HEK293T (cell line): Measurements from ENCODE around the gene PKLR.

Experiments
- ARNT ChIP-seq: fragments of 450-650 bp; IDR thresholded peaks from 2 replicates; pipeline ENCODE4 v1.6.1; 2017; ENCODE audit warnings: mild to moderate bottlenecking
- BHLHE40 ChIP-seq: fragments of 450-650 bp; IDR thresholded peaks from 2 replicates; pipeline ENCODE4 v1.6.1; 2016; ENCODE audit warnings: mild to moderate bottlenecking, moderate library complexity, borderline replicate concordance
- FOXA1 ChIP-seq: fragments of 450-650 bp; IDR thresholded peaks from 2 replicates; pipeline ENCODE4 v1.6.1; 2016; ENCODE audit warnings: mild to moderate bottlenecking
- FOXK2 ChIP-seq: fragments of 450-650 bp; IDR thresholded peaks from 2 replicates; pipeline ENCODE4 v1.6.1; 2016; ENCODE audit warnings: mild to moderate bottlenecking
- HDGF ChIP-seq: fragments of 450-650 bp; IDR thresholded peaks from 2 replicates; pipeline ENCODE4 v1.6.1; 2017; ENCODE audit warnings: antibody characterized with exemption, borderline replicate concordance
- L3MBTL2 ChIP-seq: fragments of 450-650 bp; conservative IDR thresholded peaks from 2 replicates; pipeline ENCODE4 v1.6.1; 2016; ENCODE audit warnings: mild to moderate bottlenecking
- NFRKB ChIP-seq: fragments of 450-650 bp; IDR thresholded peaks from 2 replicates; pipeline ENCODE4 v1.6.1; 2016; ENCODE audit warnings: mild to moderate bottlenecking, moderate library complexity
- SUZ12 ChIP-seq: fragments of 450-650 bp; IDR thresholded peaks from 2 replicates; pipeline ENCODE4 v1.6.1; 2016; ENCODE audit warnings: mild to moderate bottlenecking
- TARDBP ChIP-seq: fragments of 450-650 bp; IDR thresholded peaks from 2 replicates; pipeline ENCODE4 v1.6.1; 2016

GRCh38 chr1:155300553-155301329 is 497 bp downstream of the PKLR start:
- TF ChIP-seq ARNT (no peak), HDGF (no peak), FOXA1 (no peak), SUZ12 (no peak), NFRKB (no peak), L3MBTL2 (no peak), BHLHE40 (no peak), TARDBP (no peak), FOXK2 (no peak)
